ENCODE results near the gene GIGYF1. TPM values are rescaled to one million over a fixed set of nuclear protein-coding genes. Genes with fewer than 3 reads are reported as not detected.

The GIGYF1 gene
- total RNA-seq, 4 donors from 2014 or later, result 9.7 to 90.9 (median 31.9) TPM

GRCh38 chr7:100691676-100692577 lies 2.1 kb downstream of the GIGYF1 start:
- no peaks in the 10 kb centered on the region for H3K27me3 ChIP-seq
- H3K27ac ChIP-seq, result peak overlapping the region; percentile 58 to 87
- no peaks in the 10 kb centered on the region for H3K9me3 ChIP-seq
- peaks cover 12 to 28% of the 10 kb centered on the region in 2 donors for H3K4me1 ChIP-seq
- H3K36me3 ChIP-seq, result no peaks in the 10 kb centered on the region
- peak; percentile 80 to 83 for DNase-seq
- intact Hi-C loops (cut with DNase I; ENCODE audit: low total_unique reads), result no loop called here
- TF ChIP-seq POLR2A (IDR thresholded peaks at IDR 0.05) (no peak), CTCF (IDR thresholded peaks at IDR 0.05) (peak; percentile 89 to 91 (median 90))
- peak overlapping the region in 1 of 2 donors; percentile 98 for H3K4me3 ChIP-seq

GRCh38 chr7:100689230-100690135 lies 4.6 kb downstream of the GIGYF1 start:
- H3K27me3 ChIP-seq, result no peaks in the 10 kb centered on the region
- TF ChIP-seq CTCF (IDR thresholded peaks at IDR 0.05) (no peak), POLR2A (IDR thresholded peaks at IDR 0.05) (no peak)
- peaks cover 12 to 28% of the 10 kb centered on the region in 2 donors for H3K4me1 ChIP-seq
- DNase-seq, result no peak
- H3K4me3 ChIP-seq, result no peak overlapping the region
- intact Hi-C loops (cut with DNase I; ENCODE audit: low total_unique reads), result loop anchor here (10.0 kb wide), 2 partner anchors 125 to 225 kb away; partner anchors contain the start of gene SPACDR
- H3K27ac ChIP-seq, result no peak overlapping the region
- no peaks in the 10 kb centered on the region for H3K36me3 ChIP-seq
- no peaks in the 10 kb centered on the region for H3K9me3 ChIP-seq

GRCh38 chr7:100688326-100688860 lies 5.7 kb downstream of the GIGYF1 start:
- Histone ChIP-seq H3K36me3 (no peaks in the 10 kb centered on the region), H3K27me3 (no peaks in the 10 kb centered on the region), H3K4me1 (peaks cover 12 to 28% of the 10 kb centered on the region in 2 donors), H3K4me3 (no peak overlapping the region), H3K27ac (peak overlapping the region; percentile 39 to 45), H3K9me3 (no peaks in the 10 kb centered on the region)
- intact Hi-C loops (cut with DNase I; ENCODE audit: low total_unique reads), result loop anchor here (10.0 kb wide), 2 partner anchors 124 to 224 kb away; partner anchors contain the start of gene SPACDR
- TF ChIP-seq POLR2A (IDR thresholded peaks at IDR 0.05) (no peak), CTCF (IDR thresholded peaks at IDR 0.05) (no peak)
- no peak for DNase-seq

- Histone ChIP-seq H3K4me1 (peaks cover 12 to 28% of the 10 kb centered on the region in 2 donors), H3K9me3 (no peaks in the 10 kb centered on the region), H3K27ac (peak overlapping the region; percentile 39 to 45), H3K36me3 (no peaks in the 10 kb centered on the region), H3K4me3 (no peak overlapping the region), H3K27me3 (no peaks in the 10 kb centered on the region)
- intact Hi-C loops (cut with DNase I; ENCODE audit: low total_unique reads), result loop anchor here (10.0 kb wide), 2 partner anchors 123 to 223 kb away; partner anchors contain the start of gene SPACDR
- DNase-seq, result peak in 1 of 2 donors; percentile 46
- TF ChIP-seq CTCF (IDR thresholded peaks at IDR 0.05), result no peak
- TF ChIP-seq POLR2A (IDR thresholded peaks at IDR 0.05), result no peak
These were observed 6.2 kb downstream of the GIGYF1 start for GRCh38 chr7:100687751-100688300.
